Parietal lobe (tissue), 1 donor: ENCODE results near the gene SCN9A. TPM values are rescaled to one million over a fixed set of nuclear protein-coding genes. Genes with fewer than 3 reads are reported as not detected.

Experiments used
- total RNA-seq: library from RNA; depleted of rRNA; stranded (reverse); fragments of >200 nt; gene quantifications from one replicate; pipeline ENCODE4 v1.2.3, GENCODE V29; 2014

The SCN9A gene
- total RNA-seq = 144 TPM

DNA sequence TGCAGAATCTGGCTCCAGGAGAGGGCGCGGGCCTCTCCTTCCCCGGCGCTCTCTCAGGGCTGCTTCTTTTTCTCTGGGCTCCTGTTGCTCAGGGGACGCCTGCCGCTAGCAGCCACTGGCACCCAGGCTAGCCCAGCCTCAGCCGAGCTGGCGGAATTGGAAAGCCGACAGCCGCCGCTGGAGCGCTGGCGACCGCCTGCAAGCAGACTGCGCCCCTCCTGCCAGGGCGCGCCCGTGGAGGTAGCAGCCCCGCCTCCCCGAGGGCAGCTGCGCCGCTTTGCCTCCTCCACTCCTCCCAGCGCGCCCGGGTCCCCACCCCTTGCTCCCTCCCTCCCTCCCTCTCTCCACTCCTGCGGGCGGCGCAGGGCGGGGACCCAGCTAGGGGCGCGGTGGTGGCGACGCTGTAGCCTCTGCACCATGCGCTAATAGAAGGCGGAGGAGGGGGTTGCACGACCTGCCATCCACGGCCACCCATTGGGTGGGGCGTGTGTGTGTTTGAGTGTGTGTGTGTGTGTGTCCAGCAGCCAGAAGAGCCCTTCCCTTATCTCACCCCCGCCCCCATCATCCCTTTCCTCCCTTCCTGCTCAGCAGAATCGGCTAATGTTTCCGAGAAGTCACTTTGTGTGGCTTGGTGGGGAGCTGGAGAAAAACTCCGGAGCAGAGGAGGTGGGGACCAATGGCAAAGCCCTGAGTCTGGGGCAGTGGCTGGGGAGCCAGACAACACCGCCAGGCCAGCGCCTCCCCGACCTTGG is at the start of gene SCN9A:
SCN9A (minus strand) TSS at position 209 of the 752 bp plus-strand sequence. CDS start 64,188 bp downstream, outside the sequence.

Other genes starting within 250 kb of the SCN9A start
- 29.1 TPM for gene SCN1A, start 247.9 kb downstream of the SCN9A start, total RNA-seq
- gene SCN7A, start 118.3 kb upstream of the SCN9A start, total RNA-seq = 0.94 TPM